Activated naive CD8-positive, alpha-beta T cell treated with anti-CD3 and anti-CD28 coated beads for 36 hours (primary cell): Measurements from ENCODE around the gene STAM. TPM values are rescaled to one million over a fixed set of nuclear protein-coding genes. Genes with fewer than 3 reads are reported as not detected.
A peak's percentile ranks its signal among the peaks of the same experiment; 100 is the strongest.
"Not testable (repeated sequence)": the region's sequence is repeated elsewhere in the genome, so short reads cannot be mapped to it uniquely, and the experiment has no call there.

ENCODE experiments used
- DNase-seq: peaks from one replicate; pipeline ENCODE4 v3.0.0; 2021
- H3K27ac Mint-ChIP-seq: one replicate; pipeline ENCODE4 v1.8.0; 2022; ENCODE audit warnings: mild to moderate bottlenecking, moderate library complexity, mixed read lengths
- H3K27me3 Mint-ChIP-seq: one replicate; pipeline ENCODE4 v1.8.0; 2022; ENCODE audit warnings: mild to moderate bottlenecking, mixed read lengths
- H3K36me3 Mint-ChIP-seq: one replicate; pipeline ENCODE4 v1.8.0; 2021; ENCODE audit warnings: mild to moderate bottlenecking, mixed read lengths
- H3K4me1 Mint-ChIP-seq: one replicate; pipeline ENCODE4 v1.8.0; 2021; ENCODE audit warnings: mixed read lengths
- H3K4me3 Mint-ChIP-seq: one replicate; pipeline ENCODE4 v1.8.0; 2022; ENCODE audit warnings: mild to moderate bottlenecking, moderate library complexity, mixed read lengths
- H3K9me3 Mint-ChIP-seq: one replicate; pipeline ENCODE4 v1.8.0; 2022; ENCODE audit warnings: mixed read lengths
- total RNA-seq, 2 experiments: library from RNA; stranded (reverse); gene quantifications; one replicate each; pipeline ENCODE4 v1.2.3, GENCODE V29; 2021

Gene STAM
- 10 to 100 TPM; 21.6 to 22.7 TPM for total RNA-seq

DNA sequence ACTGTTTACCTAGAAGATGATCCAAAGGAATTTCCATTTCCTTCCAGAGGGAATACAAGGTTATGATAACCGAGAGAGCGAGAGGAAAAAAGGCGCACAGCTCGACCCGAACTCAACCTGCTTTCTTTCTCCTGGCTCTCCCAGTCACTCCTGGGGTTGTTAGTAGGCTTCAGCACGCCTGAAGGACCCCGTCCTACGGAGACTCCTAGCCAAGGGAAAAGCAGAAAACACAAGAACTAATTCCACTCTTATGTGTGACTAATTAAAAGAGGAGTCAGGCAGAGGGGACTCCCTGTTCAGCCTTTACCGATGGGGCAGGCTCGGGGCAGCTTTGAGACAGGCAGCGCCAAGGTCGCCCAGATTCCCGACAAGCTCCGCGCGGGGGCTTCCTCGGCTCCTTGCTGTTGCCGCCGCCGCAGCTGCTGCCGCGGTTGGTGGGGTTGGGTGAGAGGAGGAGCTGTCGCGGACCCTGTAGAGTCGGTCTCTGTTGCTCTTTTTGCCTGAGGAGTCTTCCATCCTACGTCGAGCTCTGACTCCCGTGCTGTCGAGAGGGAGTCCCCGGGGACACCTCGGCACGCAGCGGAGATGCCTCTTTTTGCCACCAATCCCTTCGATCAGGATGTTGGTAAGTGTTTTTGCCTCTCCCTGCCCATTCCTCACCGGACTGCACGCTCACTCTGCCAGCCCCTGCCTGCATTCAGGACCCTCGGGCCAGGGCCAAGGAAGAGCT lies at the start of gene STAM:
Gene STAM (plus strand): TSS at position 397 of the 730 bp plus-strand sequence. CDS start 189 bp downstream, at position 586.
- peaks cover 48% of the 10 kb centered on the region for H3K36me3 Mint-ChIP-seq
- H3K4me1 Mint-ChIP-seq = peaks cover 42% of the 10 kb centered on the region
- peak; percentile 93 for DNase-seq
- peak within 1 kb of the TSS; percentile 96 for H3K4me3 Mint-ChIP-seq
- no peaks in the 10 kb centered on the region for H3K27me3 Mint-ChIP-seq
- H3K9me3 Mint-ChIP-seq = peaks cover 4% of the 10 kb centered on the region
- peak within 1 kb of the TSS; percentile 100 for H3K27ac Mint-ChIP-seq

DNA sequence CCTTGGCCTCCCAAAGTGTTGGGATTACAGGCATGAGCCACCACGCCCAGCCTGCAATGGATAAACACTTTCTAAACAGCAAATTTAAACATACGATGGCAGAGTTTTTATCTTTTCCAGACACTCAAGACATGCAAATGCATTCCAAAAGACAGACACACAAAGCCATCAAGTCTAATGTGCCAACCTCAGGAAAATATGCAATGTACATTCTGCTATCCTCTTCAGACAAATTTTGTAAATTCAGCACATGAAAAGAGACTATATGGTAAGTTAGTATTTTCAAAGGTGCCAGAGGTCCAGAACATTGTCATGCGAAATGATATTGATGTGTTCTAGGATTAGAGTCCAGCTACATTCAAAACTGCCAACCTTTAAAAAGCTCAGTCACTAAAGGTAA lies 46.6 kb upstream of the STAM start:
- no peak overlapping the region for H3K27ac Mint-ChIP-seq
- H3K9me3 Mint-ChIP-seq = no peaks in the 10 kb centered on the region
- no peak for DNase-seq

DNA sequence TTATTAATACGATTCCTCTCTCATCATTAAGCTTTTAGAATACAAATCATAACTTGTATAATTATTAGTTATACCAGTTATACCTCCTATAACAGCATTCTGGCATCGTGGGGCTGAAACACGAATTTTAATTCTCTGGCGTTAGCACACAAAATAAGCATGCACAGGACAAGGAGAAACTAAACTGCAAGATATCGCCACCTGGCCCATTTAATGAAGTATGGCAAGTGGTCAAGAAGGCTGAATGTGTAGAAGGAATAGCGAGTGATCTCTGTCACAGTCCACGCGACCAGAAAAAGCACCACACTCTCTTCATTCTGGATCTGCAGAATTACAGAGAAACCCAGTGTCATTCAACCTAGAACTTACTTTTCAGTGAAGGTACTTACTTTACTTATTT lies 44.9 kb upstream of the STAM start:
- H3K36me3 Mint-ChIP-seq = no peaks in the 10 kb centered on the region
- no peaks in the 10 kb centered on the region for H3K9me3 Mint-ChIP-seq
- H3K4me3 Mint-ChIP-seq = no peak overlapping the region
- H3K27me3 Mint-ChIP-seq = no peaks in the 10 kb centered on the region
- H3K4me1 Mint-ChIP-seq = no peaks in the 10 kb centered on the region
- H3K27ac Mint-ChIP-seq = no peak overlapping the region
- no peak for DNase-seq

More for the DNA sequence above, 46.6 kb upstream of the STAM start:
- Mint-ChIP-seq H3K36me3 (no peaks in the 10 kb centered on the region), H3K4me3 (no peak overlapping the region), H3K27me3 (no peaks in the 10 kb centered on the region), H3K4me1 (no peaks in the 10 kb centered on the region)

DNA sequence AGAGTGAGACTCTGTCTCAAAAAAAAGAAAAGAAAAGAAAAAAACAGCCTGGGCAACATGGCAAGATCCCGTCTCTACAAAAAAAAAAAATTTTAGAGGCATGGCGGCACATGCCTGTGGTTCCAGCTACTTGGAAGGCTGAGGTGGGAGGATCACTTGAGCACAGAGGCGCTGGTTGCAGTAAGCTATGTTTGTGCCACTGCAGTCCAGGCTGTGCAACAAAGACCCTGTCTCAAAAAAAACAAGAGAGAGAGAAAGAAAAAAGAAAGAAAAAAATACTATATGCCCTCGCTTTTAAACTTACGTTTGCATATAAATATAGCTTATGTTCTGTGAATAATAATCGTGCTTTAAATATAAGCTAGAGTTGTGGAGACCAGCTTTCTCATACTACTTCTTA lies 38.0 kb upstream of the STAM start:
- H3K9me3 Mint-ChIP-seq = no peaks in the 10 kb centered on the region
- no peaks in the 10 kb centered on the region for H3K27me3 Mint-ChIP-seq
- no peak for DNase-seq
- peaks cover 2% of the 10 kb centered on the region for H3K4me1 Mint-ChIP-seq
- no peak overlapping the region for H3K27ac Mint-ChIP-seq
- H3K4me3 Mint-ChIP-seq = no peak overlapping the region
- H3K36me3 Mint-ChIP-seq = no peaks in the 10 kb centered on the region

DNA sequence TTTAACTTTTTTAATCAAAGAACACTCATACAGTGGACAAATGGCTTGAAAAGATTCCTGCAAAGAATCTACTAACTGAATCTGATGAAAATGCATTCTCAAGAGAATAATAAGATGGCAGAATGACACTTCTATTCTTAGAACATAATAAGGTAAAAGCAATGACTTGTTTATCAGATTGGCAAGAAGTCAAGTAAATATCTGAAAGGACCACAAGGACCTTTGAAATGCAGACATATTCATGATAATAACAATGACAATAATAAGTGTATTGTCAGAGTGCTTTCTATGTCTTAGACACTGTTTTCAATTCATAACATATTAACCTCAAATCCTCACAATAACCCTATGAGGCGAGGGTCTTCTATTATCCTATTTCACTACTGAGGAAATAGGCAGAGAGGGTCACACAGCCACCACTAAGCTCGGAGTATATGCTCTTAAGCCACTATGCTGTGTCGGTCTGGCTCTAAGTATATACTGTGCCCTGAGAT lies 37.4 kb upstream of the STAM start:
- Mint-ChIP-seq H3K9me3 (no peaks in the 10 kb centered on the region), H3K27ac (no peak overlapping the region), H3K4me3 (no peak overlapping the region), H3K4me1 (peaks cover 2% of the 10 kb centered on the region), H3K27me3 (no peaks in the 10 kb centered on the region), H3K36me3 (no peaks in the 10 kb centered on the region)
- no peak for DNase-seq

DNA sequence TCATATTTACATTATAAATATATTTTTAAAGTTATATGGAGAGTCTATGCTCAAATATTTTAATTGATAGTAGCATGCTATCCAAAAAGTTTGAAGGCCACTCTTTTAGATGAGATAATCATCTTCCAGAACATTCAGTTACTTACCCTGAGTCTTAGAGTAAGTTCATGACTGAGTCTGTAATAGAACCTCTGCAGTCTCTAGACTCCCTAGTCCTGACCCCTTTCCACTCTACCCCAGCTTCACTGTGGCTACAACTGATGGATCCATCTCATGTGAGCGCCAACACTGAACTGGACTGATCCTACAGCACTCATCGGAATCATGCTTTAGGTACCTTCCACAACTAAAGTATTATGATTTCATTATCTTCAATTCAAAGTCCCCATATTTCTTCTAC lies 36.9 kb upstream of the STAM start:
- H3K4me1 Mint-ChIP-seq = peaks cover 2% of the 10 kb centered on the region
- no peaks in the 10 kb centered on the region for H3K9me3 Mint-ChIP-seq

DNA sequence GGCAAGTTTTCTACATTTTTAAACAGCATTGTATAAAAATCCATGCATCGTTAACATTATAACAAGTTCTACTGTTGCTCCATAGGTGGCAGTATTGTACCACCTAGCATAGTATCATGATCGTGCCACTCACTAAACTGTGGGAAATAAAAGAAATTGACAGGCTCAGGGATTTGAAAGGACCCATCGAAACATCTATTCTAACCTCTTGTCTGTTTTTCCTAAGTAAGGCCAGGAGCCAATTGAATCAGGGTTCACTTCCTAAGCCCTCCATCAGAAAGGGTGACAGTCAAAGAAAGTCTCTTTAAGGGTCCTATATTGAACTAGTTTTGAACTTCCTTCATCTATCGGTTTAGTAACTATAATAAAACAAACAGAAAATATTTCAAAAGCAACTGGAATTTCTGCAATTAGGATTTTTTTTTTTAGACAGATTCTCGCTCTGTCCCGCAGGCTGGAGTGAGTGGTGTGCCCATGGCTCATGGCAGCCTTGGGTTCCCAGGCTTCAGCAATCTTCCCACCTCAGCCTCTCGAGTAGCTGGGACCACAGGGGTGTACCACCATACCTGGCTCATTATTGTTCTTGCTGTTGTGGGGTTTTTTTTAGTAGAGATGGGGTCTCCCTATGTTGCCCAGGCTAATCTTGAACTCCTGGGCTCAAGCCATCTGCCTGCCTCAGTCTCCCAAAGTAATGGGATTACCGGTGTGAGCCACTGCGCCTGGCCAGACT lies 36.2 kb upstream of the STAM start:
- Mint-ChIP-seq H3K36me3 (no peaks in the 10 kb centered on the region), H3K27me3 (no peaks in the 10 kb centered on the region), H3K9me3 (no peaks in the 10 kb centered on the region), H3K4me1 (peaks cover 2% of the 10 kb centered on the region), H3K4me3 (no peak overlapping the region), H3K27ac (no peak overlapping the region)
- no peak for DNase-seq

More for the DNA sequence above, 36.9 kb upstream of the STAM start:
- H3K27me3 Mint-ChIP-seq = no peaks in the 10 kb centered on the region
- no peak overlapping the region for H3K27ac Mint-ChIP-seq
- DNase-seq = no peak
- H3K4me3 Mint-ChIP-seq = no peak overlapping the region
- H3K36me3 Mint-ChIP-seq = no peaks in the 10 kb centered on the region

DNA sequence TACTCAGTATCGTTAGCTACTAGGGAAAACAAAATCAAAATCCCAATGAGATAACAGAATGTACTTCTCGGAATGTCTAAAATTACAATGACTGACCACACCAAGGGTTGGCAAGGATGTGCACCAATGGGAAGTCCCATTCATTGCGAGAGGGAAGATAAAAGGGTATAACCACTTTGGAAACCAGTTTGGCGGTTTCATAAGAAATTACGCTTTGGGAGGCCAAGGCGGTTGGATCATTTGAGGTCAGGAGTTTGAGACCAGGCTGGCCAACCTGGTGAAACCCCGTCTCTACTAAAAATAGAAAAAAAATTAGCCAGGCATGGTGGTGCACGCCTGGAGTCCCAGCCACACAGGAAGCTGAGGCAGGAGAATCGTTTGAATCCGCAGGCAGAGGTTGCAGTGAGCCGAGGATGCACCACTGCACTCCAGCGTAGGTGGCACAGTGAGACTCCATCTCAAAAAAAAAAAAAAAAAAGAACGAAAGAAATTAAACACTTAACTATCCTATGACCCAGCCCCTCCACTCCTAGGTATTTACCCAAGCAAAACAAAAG lies 34.4 kb upstream of the STAM start:
- H3K4me3 Mint-ChIP-seq = no peak overlapping the region
- no peaks in the 10 kb centered on the region for H3K36me3 Mint-ChIP-seq
- peaks cover 2% of the 10 kb centered on the region for H3K4me1 Mint-ChIP-seq
- H3K27ac Mint-ChIP-seq = no peak overlapping the region
- DNase-seq = no peak
- H3K9me3 Mint-ChIP-seq = no peaks in the 10 kb centered on the region
- no peaks in the 10 kb centered on the region for H3K27me3 Mint-ChIP-seq

DNA sequence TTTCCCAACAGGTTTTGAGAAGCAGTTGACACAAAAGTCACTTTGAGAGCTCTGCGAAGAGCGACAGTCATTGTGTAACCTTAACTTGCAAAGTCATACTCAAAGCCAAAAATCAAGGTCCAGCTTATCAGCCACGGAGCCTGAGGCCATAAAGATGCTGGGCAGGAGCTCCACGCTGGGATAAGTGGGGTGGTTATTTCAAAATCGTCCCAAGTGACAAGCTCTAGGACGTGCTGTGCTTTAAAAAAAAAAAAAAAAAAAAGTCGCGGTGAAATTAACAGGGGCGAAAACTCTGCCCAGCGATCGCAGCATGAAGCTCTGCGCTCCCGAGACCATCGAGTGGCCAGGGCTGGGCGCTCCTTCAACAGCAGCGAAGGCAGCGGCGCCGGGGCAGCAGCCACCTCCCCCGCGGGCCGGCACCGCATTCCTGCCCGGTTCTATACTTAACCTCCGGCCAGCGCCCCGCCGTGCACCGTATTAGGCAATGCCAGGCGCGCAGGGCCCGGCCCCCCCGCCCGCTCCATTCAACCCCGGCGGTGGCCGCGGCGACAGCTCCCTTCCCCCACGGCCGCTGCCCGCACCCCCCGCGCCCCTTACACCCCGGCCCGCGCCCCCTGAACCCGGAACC lies 27.4 kb upstream of the STAM start:
- Mint-ChIP-seq H3K4me3 (peak overlapping the region; percentile 48), H3K9me3 (no peaks in the 10 kb centered on the region), H3K36me3 (no peaks in the 10 kb centered on the region), H3K27ac (no peak overlapping the region), H3K4me1 (peaks cover 3% of the 10 kb centered on the region), H3K27me3 (peaks cover 29% of the 10 kb centered on the region)
- DNase-seq = no peak

DNA sequence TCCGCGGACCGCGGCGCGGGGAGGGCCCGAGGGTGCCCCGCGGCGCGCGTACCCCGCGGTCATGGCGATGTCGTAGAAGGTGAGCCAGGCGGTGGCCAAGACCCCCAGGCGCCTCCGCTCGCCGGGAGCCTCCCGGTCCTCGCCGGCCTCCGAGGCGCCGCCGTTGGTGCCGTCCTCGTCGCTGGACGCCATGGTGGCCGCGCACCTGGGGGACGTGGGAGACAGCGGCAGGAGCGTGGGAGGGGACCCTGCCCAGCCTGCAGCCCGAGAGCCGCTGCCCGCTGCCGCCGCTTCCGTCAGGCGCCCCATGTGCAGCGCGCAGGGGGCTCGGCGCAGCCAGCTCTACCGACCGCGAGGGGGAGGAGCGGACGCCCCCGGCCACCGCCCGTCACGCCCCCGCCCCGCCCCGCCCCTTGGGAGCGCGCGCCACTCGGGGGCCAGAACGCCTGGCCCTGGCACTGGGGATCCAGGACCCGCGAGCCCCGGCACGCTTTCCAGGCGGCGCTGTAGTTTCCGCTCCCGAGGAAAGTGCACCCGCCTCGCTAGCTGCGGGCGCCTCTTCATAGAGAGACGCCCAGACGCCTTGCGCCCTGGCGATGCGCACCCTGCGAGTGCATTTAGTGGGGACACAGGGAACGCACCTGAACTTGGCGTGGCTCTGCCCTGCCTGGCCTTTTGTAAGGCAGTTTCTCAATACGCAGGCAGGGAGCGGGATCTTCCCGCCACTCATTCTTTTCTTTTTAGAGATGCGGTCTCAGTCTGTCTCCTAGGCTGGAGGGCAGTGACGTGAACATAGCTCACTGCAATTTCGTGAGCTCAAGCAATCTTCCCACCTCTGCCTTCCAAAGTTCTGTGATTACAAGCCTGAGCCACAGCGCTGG lies 26.7 kb upstream of the STAM start, which contains the start of gene HACD1:
Gene HACD1 (minus strand): TSS at position 344 of the 881 bp plus-strand sequence. CDS start 35 bp downstream, at position 309.
- DNase-seq = peak; percentile 67
- Mint-ChIP-seq H3K27me3 (peaks cover 29% of the 10 kb centered on the region), H3K4me3 (peak within 1 kb of the TSS; percentile 82), H3K4me1 (peaks cover 3% of the 10 kb centered on the region), H3K36me3 (no peaks in the 10 kb centered on the region), H3K27ac (no peak within 1 kb of the TSS), H3K9me3 (no peaks in the 10 kb centered on the region)

DNA sequence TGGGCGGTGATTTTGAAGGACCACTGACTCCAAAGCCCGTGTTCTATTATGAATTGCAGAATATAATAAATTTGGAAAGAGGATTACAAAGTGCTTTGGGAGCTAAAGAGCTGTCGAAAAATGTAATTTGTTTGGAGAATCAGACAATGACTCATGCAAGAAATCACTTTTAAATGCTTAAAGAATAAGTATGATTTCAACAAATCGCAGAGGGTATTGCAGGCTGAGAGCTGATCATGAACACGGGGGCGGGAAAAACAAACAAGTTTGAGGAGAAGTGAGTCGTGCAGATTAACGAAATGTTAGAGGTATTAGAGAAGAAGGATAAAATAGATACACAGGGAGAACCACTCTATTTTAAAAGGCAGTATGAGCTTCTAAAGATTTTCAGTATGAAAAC lies 21.9 kb upstream of the STAM start:
- Mint-ChIP-seq H3K27me3 (peaks cover 37% of the 10 kb centered on the region), H3K27ac (no peak overlapping the region), H3K4me1 (peaks cover 3% of the 10 kb centered on the region), H3K36me3 (no peaks in the 10 kb centered on the region), H3K9me3 (no peaks in the 10 kb centered on the region), H3K4me3 (no peak overlapping the region)
- DNase-seq = no peak

DNA sequence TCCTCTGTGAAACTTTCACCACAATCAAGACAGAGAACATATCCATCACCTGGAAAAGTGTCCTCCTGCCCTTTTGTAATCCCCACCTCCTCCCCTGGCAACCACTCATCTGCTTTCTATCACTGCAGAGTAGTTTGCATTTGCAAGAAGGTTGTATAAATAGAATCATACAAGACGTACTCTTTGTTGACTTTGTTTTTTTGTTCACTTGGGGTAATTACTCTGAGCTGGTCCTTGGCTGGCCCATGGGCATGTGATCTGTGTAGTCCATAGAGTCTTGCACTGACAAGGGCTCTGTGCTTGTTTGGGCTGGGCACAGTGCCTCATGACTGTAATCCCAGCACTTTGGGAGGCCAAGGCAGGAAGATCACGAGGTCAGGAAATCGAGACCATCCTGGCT lies 19.0 kb upstream of the STAM start:
- no peaks in the 10 kb centered on the region for H3K36me3 Mint-ChIP-seq
- DNase-seq = no peak
- no peak overlapping the region for H3K27ac Mint-ChIP-seq
- no peaks in the 10 kb centered on the region for H3K9me3 Mint-ChIP-seq
- H3K4me1 Mint-ChIP-seq = no peaks in the 10 kb centered on the region
- no peak overlapping the region for H3K4me3 Mint-ChIP-seq
- peaks cover 12% of the 10 kb centered on the region for H3K27me3 Mint-ChIP-seq

DNA sequence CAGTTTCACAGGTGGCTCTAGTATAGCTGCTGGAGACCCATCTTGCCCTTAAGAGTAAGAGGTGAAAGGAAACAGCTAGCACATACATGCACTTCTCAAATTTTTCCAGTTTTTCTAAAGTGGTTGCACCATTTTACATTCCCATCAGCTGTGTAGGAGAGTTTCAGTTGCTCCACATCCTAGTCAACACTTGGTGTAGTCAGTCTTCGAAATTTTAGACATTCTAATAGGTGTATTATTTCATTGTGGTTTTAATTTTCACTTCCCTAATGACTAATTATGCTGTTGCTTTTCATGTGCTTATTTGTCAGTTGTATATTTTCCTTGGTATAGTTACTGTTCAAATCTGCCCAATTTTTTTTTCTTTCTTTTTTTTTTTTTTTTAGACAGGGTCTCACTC lies 17.3 kb upstream of the STAM start:
- DNase-seq = no peak
- Mint-ChIP-seq H3K36me3 (no peaks in the 10 kb centered on the region), H3K9me3 (no peaks in the 10 kb centered on the region), H3K27ac (no peak overlapping the region), H3K4me1 (no peaks in the 10 kb centered on the region), H3K4me3 (no peak overlapping the region), H3K27me3 (peaks cover 8% of the 10 kb centered on the region)

DNA sequence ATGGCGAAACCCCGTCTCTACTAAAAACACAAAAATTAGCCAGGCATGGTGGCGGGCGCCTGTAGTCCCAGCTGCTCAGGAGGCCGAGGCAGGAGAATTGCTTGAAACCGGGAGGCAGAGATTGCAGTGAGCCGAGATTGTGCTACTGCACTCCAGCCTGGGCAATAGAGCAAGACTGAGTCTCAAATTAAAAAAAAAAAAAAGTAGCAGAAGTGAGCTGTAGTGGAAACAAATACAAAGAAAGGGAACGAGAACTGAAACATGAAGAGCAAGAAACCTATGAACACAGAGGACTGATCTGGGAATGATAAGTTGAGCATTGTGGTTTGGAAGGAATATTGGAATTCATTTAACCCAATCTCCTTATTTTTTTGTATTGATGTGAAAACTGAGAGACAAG lies 11.4 kb upstream of the STAM start:
- not testable (repeated sequence) for H3K27ac Mint-ChIP-seq, DNase-seq, H3K36me3 Mint-ChIP-seq, H3K27me3 Mint-ChIP-seq, H3K4me3 Mint-ChIP-seq, H3K9me3 Mint-ChIP-seq, H3K4me1 Mint-ChIP-seq
